ENCODE results near the gene CTXN1.
A peak's percentile ranks its signal among the peaks of the same experiment; 100 is the strongest.
"Not testable (repeated sequence)": the region's sequence is repeated elsewhere in the genome, so short reads cannot be mapped to it uniquely, and the experiment has no call there.

CTXN1 gene

GRCh38 chr19:7925171-7925851 lies 624 bp downstream of the CTXN1 start:
- DNase-seq (ENCODE audit: low spot score): peak; percentile 80

DNA sequence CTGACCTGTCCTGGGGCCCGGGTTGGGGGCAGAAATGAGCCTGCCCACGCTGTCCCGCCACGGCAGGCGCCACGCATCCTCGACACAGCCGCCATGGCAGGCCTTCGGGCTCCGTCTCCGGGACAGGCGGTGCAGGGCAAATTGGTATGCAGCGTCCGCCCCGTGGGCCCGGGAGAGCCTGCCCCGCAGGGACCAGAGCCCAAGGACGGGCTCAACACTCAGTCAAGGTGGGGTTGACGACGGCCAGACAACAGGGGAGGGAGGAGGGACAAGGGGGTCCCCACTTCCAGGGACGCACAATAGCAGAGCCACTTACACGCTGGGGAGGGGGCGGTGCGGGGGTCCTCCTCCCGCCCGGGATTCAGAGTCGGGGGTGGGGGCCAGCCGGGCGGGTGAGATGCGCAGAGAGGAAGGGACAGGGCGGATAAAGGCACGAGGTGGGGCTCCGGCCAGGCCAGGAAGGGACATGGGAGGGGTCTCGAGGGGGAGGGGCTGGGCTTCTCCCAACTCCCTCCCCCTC lies 1.2 kb downstream of the CTXN1 start:
- no peak for DNase-seq (ENCODE audit: low spot score)

- DNase-seq (ENCODE audit: low spot score): no peak
Observed at GRCh38 chr19:7924241-7924640, 1.7 kb downstream of the CTXN1 start.

GRCh38 chr19:7923295-7924191 lies 2.4 kb downstream of the CTXN1 start:
- no peak for DNase-seq (ENCODE audit: low spot score)

- no peak for DNase-seq (ENCODE audit: low spot score)
Observed at GRCh38 chr19:7922836-7923195, 3.1 kb downstream of the CTXN1 start.

DNA sequence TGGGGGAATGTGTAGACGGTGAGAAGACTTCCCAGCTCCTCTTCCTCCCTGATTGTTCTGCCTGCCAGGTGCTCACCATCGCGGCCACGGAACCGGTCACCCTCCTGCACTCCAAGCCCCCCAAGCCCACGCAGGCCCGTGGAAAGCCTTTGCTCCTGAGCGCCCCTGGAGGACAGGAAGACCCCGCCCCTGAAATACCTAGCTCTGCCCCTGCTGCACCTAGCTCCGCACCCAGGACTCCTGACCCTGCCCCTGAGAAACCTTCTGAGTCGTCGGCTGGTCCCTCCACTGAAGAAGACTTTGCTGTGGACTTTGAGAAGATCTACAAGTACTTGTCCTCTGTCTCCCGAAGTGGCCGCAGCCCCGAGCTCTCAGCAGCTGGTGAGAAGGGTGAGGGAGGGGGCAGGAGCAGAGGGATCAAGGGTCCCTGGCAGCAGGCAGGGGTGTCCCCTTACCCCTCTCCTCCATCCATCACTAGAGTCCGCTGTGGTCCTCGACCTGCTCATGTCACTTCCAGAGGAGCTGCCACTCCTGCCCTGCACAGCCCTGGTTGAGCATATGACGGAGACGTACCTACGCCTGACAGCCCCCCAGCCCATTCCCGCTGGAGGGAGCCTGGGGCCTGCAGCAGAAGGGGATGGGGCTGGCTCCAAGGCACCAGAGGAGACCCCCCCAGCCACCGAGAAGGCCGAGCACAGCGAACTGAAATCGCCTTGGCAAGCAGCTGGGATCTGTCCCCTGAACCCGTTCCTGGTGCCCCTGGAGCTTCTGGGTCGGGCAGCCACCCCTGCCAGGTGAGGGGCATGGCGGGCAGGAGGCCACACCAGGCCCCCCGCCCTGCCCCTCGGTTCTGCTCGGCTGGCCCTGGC lies 3.7 kb downstream of the CTXN1 start:
- no peak for DNase-seq (ENCODE audit: low spot score)

DNA sequence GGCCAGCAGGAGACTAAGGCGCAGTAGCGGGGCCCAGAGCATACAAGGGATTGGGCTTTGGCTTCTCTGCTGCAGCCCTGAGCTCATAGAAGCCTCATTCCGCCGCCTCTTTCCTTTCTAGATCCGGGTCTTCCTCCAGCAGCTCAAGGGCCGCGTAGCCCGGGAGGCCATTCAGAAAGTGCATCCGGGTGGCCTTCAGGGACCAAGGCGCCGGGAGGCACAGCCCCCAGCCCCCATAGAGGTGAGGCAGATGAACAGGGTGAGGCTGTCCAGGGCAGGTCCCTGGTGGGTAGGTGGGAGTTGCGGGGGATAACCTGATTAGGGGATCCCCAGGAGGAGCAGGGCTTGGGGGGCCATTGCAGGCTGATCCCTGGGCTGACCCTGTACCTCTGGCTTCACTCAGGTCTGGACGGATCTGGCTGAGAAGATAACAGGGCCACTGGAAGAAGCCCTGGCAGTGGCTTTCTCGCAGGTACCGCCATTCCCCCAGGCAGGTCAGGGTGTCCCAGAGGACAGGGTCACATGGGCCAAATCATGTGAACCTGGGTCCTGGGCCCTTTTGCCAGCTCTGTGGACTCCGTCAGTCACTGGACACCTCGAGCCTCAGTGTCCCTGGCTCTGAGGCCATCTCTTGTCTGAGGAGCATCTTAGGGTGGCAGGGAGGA lies 4.5 kb downstream of the CTXN1 start:
- DNase-seq (ENCODE audit: low spot score): no peak

DNA sequence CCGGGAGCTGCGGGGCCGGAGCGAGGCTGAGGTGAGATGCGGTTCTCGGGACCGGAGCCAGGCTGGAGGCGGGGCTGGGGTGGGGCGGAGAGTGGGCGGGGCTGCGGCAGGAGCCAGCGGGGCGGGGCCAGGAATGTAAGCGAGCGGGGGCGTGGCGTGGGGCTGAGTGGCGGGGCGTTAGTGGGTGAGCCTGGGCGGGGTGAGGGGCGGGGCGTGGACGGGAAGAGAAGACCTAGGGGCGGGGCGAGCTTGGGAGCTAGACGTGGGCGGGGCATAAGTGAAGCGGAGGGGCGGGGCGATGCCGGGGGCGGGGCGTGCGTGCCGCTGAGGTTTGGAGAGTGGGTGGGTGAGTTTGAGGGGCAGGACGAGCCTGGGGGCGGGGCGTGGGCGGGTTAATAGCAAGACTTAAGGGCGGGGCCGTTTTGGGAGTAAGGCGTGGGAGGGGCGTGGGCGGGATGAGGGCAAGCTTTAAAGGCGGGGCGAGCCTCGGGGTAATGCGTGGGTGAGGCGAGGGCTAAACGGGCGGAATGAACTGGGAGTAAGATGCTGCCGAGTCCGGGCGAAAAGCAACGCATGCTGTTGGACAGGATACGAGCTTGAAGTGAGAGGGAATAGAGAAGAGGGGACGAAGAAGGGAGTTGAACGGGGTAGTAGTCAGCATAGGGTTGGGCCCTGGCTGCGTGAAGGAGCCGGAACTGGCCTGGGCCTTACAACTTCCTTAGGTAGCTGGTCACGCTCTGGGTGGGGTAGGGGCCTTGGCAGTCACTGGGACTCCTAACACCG lies 5.2 kb downstream of the CTXN1 start:
- peak; percentile 99 for DNase-seq (ENCODE audit: low spot score)

- peak; percentile 96 for DNase-seq (ENCODE audit: low spot score)
Observed at GRCh38 chr19:7919610-7920518, 6.1 kb downstream of the CTXN1 start, which contains the start of gene SNAPC2. TSS of gene SNAPC2 (plus strand) at chr19:7920338. CDS start at chr19:7920367, 29 bp downstream.

DNA sequence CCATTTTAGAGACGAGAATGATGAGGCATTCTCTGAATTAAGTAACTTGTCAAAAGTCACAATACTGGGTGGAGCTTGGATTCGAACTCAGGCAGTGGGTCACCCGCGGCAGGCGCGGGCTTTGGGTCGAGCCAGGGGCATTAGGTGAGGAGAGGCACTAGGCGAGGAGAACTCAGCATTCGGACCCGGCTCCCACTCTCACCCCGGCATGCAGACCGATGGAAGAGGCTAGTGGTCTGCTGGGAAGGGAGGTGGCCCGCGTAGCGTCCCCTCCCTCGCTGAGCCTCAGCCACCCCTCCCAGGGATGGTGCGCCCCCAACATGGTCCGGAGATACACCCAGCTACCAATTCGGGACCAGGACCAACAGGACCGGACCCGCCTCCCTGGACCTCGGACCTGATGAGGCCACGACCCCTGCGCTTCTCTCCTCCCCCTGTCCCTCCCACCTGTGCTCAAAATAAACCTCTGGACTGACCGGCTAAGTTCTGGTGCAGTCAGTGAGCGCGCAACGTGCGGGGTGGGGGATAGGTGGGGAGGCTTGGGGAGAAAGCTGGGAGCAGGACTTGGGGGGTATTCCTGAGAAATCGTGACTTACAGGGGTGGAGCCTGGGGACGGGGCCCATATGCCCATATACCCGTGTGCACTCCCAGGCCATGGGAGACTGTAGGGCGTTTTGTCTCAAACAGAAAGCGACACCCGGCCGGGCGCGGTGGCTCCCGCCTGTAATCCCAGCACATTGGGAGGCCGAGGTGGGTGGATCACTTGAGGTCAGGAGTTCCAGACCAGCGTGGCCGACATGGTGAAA lies 7.1 kb downstream of the CTXN1 start:
- DNase-seq (ENCODE audit: low spot score): no peak

DNA sequence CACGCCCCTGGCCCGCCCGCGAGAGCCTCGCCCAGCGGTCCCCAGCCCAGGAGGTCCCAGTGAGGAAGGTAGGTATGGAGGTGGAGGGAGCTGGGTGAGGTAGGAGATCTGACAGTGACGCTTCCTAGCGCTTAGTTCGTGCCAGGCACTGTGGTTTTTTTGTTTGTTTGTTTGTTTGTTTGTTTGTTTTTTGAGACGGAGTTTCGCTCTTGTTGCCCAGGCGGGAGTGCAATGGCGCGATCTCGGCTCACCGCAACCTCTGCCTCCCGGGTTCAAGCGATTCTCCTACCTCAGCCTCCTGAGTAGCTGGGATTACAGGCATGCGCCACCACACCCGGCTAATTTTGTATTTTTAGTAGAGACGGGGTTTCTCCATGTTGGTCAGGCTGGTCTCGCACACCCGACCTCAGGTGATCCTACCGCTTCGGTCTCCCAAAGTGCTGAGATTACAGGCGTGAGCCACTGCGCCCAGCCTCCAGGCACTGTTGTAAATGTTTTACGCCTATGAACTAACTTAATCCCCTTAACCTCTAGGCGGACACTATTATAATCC lies 7.8 kb downstream of the CTXN1 start:
- not testable (repeated sequence) for DNase-seq (ENCODE audit: low spot score)

- peak; percentile 51 for DNase-seq (ENCODE audit: low spot score)
Observed at GRCh38 chr19:7917267-7918061, 8.5 kb downstream of the CTXN1 start.

- DNase-seq (ENCODE audit: low spot score): no peak
Observed at GRCh38 chr19:7916955-7917266, 9.0 kb downstream of the CTXN1 start.

DNA sequence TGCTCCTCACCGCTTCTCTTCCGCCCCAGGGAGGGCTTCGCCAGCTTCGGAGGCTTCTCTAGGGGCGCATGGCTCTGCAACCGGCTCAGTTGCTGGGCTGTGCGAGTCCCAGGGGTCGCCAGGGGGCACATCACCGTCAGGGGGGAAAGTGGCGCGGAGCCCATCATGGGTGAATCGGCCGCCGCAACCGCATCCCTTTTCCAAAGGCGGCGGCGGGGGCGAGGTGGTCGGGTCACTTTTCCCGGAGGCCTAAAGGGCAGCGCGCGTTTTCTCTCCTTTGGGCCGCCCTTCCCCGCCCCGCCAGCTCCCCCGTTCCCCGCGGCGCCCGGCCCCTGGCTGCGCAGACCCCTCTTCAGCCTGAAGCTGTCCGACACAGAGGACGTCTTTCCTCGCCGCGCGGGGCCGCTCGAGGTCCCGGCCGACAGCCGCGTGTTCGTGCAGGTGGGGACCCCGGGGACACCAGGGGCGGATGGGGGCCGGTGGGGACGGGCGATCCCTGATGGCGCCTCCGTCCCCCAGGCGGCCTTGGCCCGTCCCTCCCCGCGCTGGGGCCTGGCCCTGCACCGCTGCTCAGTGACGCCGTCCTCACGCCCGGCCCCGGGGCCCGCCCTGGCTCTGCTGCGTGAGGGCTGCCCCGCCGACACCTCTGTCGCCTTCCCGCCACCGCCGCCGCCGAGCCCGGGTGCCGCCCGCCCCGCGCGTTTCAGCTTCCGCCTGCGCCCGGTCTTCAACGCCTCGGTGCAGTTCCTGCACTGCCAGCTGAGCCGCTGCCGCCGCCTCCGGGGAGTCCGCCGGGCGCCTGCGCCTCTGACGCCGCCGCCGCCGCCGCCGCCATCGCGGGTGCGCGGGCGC lies 9.6 kb downstream of the CTXN1 start:
- DNase-seq (ENCODE audit: low spot score): peak; percentile 44

DNA sequence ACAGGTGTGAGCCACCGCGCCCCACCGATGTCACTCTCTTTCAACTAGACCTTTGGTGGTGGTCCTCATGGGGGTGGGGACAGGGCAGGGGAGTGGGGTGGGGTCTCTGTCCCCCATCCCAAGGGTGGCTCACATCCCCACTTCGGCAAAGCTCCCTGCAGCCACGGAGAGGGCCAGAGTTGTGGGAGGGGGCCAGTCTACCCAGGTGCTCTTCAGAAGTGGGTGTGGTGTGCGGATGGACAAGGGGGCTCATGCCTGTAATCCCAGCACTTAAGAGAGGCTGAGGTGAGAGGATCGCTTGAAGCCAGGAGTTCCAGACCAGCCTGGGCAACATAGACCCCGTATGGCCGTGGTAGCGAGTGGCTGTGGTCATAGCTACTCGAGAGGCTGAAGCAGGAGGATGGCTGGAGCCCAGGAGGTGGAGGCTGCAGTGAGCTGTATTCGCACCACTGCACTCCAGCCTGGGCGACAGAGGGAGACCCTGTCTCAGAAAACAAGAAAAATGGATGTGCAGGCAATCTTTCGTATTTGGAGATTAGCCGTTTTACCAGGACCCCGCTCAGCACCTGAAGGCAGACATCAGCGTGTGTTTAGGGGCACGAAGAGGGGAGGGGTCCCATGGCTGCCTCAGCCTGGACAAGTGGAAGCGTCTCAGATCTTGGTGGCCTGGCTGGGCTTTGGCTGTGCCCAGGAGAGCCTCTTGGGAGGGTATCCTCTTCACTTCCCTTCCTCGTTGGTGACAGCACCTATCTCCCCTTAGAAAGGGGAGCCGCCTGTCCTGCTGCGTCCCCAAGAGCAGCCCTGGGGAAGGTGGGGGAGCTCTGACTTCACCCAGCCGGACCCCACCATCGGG lies 10.5 kb downstream of the CTXN1 start:
- DNase-seq (ENCODE audit: low spot score): no peak

GRCh38 chr19:7914598-7915045 lies 11.3 kb downstream of the CTXN1 start, which contains the start of gene TGFBR3L:
TSS of gene TGFBR3L (plus strand) at chr19:7914830.
- DNase-seq (ENCODE audit: low spot score): no peak
